T-helper 2 cell treated with Interferon-gamma antibody and Interleukin-4, amounts not matched to agents 5 μg/mL and 100 μg/mL, for 36 hours (primary cell): ENCODE measurements around the gene RAP1A.

Experiments used
- DNase-seq: peaks from one replicate; pipeline ENCODE4 v3.0.0; 2021; ENCODE audit warnings: low spot score
- H3K27ac Mint-ChIP-seq: one replicate; pipeline ENCODE4 v1.8.0; 2021; ENCODE audit warnings: mild to moderate bottlenecking, mixed read lengths
- H3K27me3 Mint-ChIP-seq: one replicate; pipeline ENCODE4 v1.8.0; 2021; ENCODE audit warnings: low read depth, mixed read lengths
- H3K36me3 Mint-ChIP-seq: one replicate; pipeline ENCODE4 v1.8.0; 2021; ENCODE audit warnings: low read depth, mixed read lengths
- H3K4me1 Mint-ChIP-seq: one replicate; pipeline ENCODE4 v1.8.0; 2021; ENCODE audit warnings: low read depth, mixed read lengths
- H3K4me3 Mint-ChIP-seq: one replicate; pipeline ENCODE4 v1.8.0; 2022; ENCODE audit warnings: mild to moderate bottlenecking, moderate library complexity, mixed read lengths
- H3K9me3 Mint-ChIP-seq: one replicate; pipeline ENCODE4 v1.8.0; 2021; ENCODE audit warnings: mixed read lengths

The RAP1A gene

DNA sequence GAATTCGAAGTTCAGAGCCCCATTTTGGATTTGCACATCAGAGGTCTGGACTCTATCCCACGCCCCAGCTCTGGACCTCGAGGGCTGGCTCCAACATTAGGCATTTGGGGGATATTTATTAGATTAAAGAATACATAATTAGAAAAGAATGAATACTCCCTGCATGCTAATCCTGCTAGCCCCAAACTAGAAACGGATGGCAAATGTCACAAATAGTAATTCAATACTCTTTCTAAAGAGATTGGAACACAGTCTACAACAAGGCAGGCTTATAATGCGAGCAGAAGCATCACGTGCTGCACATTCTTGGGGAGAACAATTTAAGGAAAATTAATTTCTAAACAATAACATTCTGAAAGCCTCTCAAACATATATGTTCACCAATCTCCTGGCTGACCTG is 27.7 kb upstream of the RAP1A start:
- H3K36me3 Mint-ChIP-seq, result peaks cover 2% of the 10 kb centered on the region
- H3K4me3 Mint-ChIP-seq, result no peak overlapping the region
- no peaks in the 10 kb centered on the region for H3K27me3 Mint-ChIP-seq

DNA sequence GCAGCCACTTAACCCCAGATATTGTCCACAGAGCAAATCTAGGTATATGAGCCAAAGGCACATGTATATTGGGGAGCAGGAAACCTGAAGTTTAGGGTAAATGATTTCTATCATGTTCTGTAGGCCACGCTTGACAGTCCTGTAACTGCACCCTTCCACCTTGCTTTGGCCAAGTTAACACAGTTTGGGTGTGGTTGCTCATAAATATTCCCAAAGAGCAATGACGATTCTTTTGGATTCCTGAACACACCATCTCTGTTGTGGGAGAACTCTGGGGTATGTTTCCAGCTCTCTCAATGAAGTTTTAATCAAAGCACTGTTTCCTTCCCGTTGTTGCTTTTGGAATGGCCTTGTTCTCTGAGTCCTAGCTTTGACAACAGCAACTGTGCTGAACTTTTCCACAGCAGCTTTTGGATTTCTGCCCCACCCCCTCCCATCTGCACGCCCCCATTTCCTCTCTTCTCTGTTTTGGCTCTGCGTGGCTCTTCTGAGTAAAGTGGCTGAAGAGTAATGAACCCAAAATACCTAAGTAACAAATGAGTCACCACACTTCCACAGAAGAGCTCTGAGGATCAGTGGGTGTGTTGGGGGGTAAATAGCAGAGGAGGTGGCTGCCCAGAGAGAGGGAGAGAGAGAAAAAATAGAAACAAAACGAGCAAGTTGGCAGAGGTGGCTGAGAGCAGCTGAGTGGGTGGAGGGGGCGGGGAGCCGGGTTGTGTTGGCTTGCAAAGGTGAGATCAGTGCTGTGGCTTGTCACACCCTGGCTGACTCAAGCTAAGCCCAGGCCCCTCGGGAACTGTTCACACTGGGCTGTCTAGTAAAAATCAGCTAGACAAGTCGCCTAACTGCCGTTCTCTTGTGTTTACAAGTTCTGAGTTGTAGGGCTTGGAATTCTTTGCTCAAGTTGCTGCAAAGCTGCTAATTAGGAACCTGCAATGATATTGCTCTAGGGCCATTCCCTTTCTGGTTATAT is 26.9 kb upstream of the RAP1A start:
- Mint-ChIP-seq H3K27ac (peak overlapping the region; percentile 98), H3K4me1 (peaks cover 69% of the 10 kb centered on the region), H3K27me3 (no peaks in the 10 kb centered on the region), H3K36me3 (peaks cover 2% of the 10 kb centered on the region), H3K4me3 (peak overlapping the region; percentile 69), H3K9me3 (no peaks in the 10 kb centered on the region)
- DNase-seq, result peak; percentile 91

More for the DNA sequence above, 27.7 kb upstream of the RAP1A start:
- Mint-ChIP-seq H3K27ac (peak overlapping the region; percentile 98), H3K4me1 (peaks cover 62% of the 10 kb centered on the region), H3K9me3 (no peaks in the 10 kb centered on the region)
- no peak for DNase-seq

DNA sequence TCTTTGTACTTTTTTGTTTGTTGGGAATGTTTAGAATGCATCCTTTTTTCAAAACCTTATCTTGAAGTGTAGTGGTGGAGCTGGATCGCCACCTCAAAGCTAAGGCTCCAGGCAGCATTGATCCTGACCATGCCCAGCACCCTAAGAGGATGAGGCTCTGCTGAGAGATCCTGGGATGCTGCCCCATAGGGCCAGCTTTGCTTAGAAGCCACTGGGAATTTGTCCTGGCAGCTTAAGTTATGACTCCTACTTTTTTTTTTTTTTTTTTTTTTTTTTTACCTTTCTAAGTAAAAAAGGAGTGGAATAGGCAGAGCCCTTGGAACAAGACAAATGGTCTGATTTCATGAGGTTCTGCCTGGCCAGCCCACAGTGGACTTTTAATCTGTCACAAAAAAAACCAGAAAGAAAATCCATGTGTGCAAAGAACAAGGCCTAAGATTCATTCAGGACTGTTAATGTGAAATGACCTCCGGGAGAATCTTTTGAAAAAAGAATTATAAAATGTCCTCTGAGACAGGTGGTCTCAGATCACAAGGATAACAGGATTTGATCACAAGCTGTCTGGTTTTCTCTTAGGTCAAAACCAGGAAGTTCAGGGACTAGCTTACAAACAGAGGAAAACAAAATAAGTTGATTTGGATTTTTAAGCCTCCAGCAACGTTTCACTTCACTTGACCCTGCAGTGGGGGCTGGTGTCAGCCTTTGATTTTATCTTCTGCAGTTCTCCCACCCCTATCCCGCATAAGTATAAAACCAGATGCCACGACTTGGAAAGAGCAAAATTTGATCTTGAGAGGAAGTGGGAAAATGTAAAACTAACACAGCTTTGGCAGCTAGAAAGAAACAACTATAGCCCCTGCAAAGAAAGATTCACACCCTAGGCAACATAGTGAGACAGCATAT is 25.9 kb upstream of the RAP1A start:
- no peak for DNase-seq
- H3K4me3 Mint-ChIP-seq, result peak overlapping the region; percentile 75
- no peaks in the 10 kb centered on the region for H3K9me3 Mint-ChIP-seq
- H3K27me3 Mint-ChIP-seq, result no peaks in the 10 kb centered on the region
- H3K36me3 Mint-ChIP-seq, result peaks cover 2% of the 10 kb centered on the region
- H3K4me1 Mint-ChIP-seq, result peaks cover 79% of the 10 kb centered on the region
- H3K27ac Mint-ChIP-seq, result peak overlapping the region; percentile 98

DNA sequence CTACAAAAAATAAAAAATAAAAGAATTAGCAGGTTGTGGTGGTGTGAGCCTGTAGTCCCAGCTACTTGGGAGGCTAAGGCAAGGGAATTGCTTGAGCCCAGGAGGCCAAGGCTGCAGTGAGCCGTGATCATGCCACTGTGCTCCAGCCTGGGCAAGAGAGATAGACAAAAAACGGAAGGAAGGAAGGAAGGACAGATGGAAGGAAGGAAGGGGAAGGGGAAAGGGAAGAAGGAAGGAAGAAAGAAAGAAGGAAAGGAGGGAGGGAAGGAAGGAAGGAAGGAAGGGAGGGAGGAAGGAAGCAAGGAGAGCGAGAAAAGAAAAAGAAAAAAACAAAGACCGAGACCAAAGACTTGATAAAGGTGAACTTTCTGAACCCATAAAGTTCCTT is 25.3 kb upstream of the RAP1A start:
- Mint-ChIP-seq H3K4me3 (peak overlapping the region; percentile 75), H3K36me3 (peaks cover 2% of the 10 kb centered on the region), H3K27ac (peak overlapping the region; percentile 98), H3K4me1 (peaks cover 83% of the 10 kb centered on the region), H3K9me3 (no peaks in the 10 kb centered on the region), H3K27me3 (no peaks in the 10 kb centered on the region)
- no peak for DNase-seq

DNA sequence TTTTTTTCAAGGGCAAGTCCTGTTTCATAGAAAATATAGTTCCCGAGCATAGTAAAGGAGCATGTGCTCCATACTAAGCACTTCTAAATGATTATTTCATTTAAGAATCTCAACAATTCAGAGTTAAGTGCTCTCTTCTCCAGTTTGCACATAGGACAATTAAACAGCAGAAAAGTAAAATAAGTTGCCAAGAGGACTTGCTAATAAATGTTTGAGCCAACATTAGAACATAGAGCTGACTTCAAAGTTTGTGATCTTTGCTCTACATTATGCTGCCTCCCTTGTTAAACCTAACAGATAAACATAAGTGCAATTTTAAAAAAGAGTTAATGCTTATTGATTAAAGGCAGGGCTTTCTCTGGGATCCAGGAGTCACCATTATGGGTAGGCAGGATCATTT is 23.8 kb upstream of the RAP1A start:
- DNase-seq, result no peak
- Mint-ChIP-seq H3K9me3 (no peaks in the 10 kb centered on the region), H3K4me1 (peaks cover 91% of the 10 kb centered on the region), H3K27ac (no peak overlapping the region), H3K36me3 (peaks cover 3% of the 10 kb centered on the region), H3K4me3 (no peak overlapping the region), H3K27me3 (no peaks in the 10 kb centered on the region)

DNA sequence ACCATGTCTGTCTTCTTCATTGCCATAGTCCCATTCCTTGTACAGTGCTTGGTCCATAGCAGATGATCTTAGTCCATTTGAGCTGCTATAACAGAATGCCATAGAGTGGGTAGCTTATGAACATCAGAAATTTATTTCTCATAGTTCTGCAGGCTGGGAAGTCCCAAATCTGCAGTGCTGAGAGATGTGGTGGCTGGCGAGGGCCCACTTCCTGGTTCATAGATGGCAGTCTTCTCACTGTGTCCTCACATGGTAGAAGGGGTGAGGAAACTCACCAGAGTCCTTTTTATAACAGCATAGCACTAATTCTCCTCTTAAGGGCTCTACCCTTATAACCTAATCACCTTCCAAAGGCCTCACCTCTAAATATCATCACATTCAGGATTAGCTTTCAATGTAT is 23.1 kb upstream of the RAP1A start:
- Mint-ChIP-seq H3K36me3 (peaks cover 3% of the 10 kb centered on the region), H3K27ac (peak overlapping the region; percentile 64), H3K9me3 (no peaks in the 10 kb centered on the region), H3K27me3 (no peaks in the 10 kb centered on the region), H3K4me3 (peak overlapping the region; percentile 62), H3K4me1 (peaks cover 93% of the 10 kb centered on the region)
- DNase-seq, result peak; percentile 64

DNA sequence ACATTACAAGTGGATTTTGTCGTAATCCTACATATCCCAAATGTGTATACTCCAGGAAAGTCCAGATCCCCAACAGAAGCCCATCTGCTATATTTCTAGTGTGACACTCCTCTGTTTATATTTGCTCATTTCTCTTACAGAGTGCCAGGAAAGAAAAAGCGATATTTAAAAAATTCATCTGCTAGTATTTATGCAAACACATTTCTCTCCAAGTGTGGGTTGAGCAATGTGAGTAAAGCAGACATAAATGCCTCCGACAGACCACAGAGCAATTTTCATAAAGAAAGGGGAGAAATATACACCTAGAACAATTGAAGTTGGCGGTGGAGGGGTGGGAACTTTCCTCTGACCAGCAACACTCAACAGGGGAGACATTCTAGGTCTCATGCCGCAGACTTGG is 22.2 kb upstream of the RAP1A start:
- Mint-ChIP-seq H3K9me3 (no peaks in the 10 kb centered on the region), H3K4me1 (peaks cover 94% of the 10 kb centered on the region), H3K36me3 (peaks cover 3% of the 10 kb centered on the region), H3K27ac (peak overlapping the region; percentile 84), H3K27me3 (no peaks in the 10 kb centered on the region), H3K4me3 (peak overlapping the region; percentile 22)
- DNase-seq, result no peak

DNA sequence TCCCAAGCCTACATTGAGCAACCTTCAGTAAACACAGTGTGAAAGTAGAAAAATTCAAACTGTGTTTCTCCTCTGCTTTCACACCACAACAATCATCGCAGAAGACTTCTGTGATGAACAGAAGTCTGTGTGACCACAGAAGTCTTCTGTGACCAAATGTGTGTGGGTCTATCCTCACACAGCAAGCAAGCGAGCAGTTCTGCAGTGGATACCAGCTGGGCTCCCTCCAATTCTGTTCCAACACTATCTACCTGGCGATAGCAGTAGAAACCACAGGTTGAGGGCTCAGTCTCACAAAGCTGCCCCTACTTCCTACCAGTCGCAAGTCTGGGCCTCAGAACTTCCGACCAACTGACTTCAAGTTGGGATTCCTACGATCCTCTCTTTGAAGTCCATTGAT is 21.0 kb upstream of the RAP1A start:
- DNase-seq, result peak; percentile 52
- Mint-ChIP-seq H3K4me3 (peak overlapping the region; percentile 63), H3K36me3 (peaks cover 3% of the 10 kb centered on the region), H3K27ac (peak overlapping the region; percentile 84), H3K9me3 (no peaks in the 10 kb centered on the region), H3K27me3 (no peaks in the 10 kb centered on the region), H3K4me1 (peaks cover 95% of the 10 kb centered on the region)

DNA sequence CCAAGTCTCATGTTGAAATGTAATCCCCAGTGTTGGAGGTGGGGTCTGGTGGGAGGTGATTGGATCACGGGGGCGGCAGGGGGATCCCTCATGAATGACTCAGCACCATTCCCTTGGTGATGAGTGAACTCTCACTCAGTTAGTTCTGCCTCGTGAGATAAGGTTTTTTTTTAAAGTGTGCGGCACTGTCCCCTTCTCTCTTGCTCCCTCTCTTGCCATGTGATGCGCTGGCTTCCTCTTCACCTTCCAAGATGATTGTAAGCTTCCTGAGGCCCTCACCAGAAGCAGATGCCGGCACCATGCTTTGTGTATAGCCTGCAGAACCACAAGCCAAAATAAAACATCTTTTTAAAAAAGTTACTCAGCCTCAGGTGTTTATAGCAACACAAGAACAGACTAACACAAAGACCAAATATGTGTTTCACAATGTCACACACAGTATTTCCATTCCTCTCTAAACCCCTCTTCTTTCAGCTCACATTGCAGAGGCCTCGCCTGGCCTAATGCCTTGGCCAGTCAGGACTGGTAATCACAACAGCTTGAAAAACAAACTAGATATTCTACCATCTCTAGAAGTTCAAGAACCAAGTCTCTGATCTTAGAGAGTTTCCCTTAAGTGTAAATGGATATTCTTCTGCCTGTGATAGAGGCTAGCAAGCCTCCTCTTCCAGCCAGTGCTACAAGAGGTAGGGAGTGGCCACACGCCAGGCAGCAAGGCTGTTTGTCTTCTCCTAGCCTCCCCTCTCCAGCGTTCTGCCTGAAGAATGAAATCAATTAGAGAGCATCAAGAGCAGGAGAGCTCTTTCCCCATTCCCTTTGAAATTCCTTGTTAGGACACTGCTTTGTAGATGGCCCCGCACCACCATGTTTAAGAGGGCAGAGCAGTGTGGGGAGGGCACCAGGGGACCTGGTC is 19.6 kb upstream of the RAP1A start:
- H3K27me3 Mint-ChIP-seq, result no peaks in the 10 kb centered on the region
- no peak for DNase-seq

DNA sequence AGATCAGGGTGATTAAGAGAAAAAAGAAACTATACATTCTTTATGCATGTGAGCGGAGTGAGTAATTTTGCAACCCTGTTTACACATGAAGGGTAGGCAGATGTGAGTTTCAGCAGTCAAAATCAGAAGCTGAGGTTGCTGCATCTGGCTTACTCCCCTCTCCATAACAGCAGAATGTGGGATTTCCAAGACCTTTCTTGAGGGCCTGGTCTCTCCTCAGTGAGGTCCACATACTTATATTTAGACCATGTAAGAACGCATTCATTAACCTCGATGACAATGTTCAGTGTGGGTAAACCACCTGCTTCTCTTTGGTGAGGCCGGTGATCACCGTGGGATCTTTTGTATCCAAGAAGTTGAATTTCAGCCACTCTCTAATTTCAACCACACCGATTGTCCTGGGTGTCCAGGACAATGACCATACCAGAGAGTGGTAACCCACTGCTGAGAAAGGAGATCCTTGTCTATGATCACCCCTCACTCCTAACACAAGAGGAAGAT is 18.7 kb upstream of the RAP1A start:
- Mint-ChIP-seq H3K9me3 (no peaks in the 10 kb centered on the region), H3K27ac (peak overlapping the region; percentile 84), H3K4me3 (peak overlapping the region; percentile 67), H3K27me3 (no peaks in the 10 kb centered on the region), H3K4me1 (peaks cover 93% of the 10 kb centered on the region), H3K36me3 (peaks cover 1% of the 10 kb centered on the region)
- peak; percentile 70 for DNase-seq

More for the DNA sequence above, 19.6 kb upstream of the RAP1A start:
- Mint-ChIP-seq H3K27ac (peak overlapping the region; percentile 84), H3K4me1 (peaks cover 95% of the 10 kb centered on the region), H3K9me3 (no peaks in the 10 kb centered on the region), H3K4me3 (peak overlapping the region; percentile 67), H3K36me3 (peaks cover 1% of the 10 kb centered on the region)

DNA sequence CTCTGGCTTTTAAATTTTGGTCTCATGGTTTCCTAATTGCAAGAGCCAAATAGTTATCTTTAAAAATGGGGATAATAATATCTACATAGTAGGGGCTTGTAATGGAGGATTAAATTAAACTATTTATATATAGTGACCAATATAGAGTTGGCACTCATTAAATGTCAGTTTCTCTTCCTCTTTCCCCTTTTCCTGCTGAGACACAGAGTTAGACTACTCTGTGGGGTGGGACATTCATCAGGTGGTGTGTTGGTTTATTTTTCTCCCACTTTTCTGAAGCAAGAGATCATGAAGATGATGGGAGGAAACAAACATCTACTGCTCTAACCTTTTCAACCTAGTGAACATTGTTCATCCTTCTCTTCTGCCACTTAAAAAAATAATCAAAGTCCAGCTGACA is 17.3 kb upstream of the RAP1A start:
- Mint-ChIP-seq H3K27me3 (no peaks in the 10 kb centered on the region), H3K4me3 (peak overlapping the region; percentile 71)
- no peak for DNase-seq

DNA sequence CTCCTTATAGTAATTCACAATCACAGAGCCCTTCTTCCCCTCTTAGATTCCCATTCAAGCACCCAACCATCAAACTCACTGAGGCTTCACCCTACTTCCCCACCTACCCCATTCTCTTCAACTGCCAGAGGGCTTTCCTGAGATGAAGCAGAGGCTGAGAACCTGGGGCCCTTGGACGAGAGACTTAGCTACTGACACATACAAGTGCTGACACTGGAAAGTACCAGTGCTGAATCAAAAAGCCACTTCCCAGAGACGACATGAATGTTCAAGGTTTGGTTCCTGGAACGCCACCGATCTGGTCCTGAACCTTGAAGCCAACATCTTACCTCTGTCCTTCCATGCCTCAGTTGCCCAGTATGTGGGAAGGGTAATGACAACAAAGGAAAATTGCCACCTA is 16.6 kb upstream of the RAP1A start:
- H3K4me3 Mint-ChIP-seq, result peak overlapping the region; percentile 71
- H3K4me1 Mint-ChIP-seq, result peaks cover 77% of the 10 kb centered on the region
- peak; percentile 68 for DNase-seq
- H3K9me3 Mint-ChIP-seq, result no peaks in the 10 kb centered on the region
- no peaks in the 10 kb centered on the region for H3K27me3 Mint-ChIP-seq
- peaks cover 5% of the 10 kb centered on the region for H3K36me3 Mint-ChIP-seq
- peak overlapping the region; percentile 90 for H3K27ac Mint-ChIP-seq

More for the DNA sequence above, 17.3 kb upstream of the RAP1A start:
- H3K9me3 Mint-ChIP-seq, result no peaks in the 10 kb centered on the region
- H3K4me1 Mint-ChIP-seq, result peaks cover 84% of the 10 kb centered on the region
- peaks cover 5% of the 10 kb centered on the region for H3K36me3 Mint-ChIP-seq
- peak overlapping the region; percentile 90 for H3K27ac Mint-ChIP-seq

DNA sequence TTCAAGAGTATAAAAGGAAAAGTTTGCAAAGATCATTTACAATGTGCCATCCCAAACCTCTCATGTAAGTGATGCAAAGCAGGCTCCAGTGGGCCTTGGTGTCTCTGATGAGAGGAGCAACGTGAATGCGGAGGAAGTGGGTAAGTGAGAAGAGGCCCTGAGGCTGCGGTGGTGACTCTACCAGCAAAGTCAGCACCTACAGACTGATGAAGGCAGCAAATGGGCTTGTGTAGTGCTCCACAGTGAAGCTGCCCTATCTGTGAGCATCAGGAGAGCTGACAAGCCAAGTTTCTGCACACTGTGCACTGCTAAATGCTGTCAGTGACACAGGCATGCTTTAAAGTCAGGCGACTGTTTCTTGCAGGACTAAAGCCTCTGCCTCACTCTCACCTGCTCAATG is 15.6 kb upstream of the RAP1A start:
- Mint-ChIP-seq H3K36me3 (peaks cover 5% of the 10 kb centered on the region), H3K27ac (peak overlapping the region; percentile 90), H3K4me1 (peaks cover 68% of the 10 kb centered on the region), H3K27me3 (no peaks in the 10 kb centered on the region), H3K4me3 (peak overlapping the region; percentile 71), H3K9me3 (no peaks in the 10 kb centered on the region)
- DNase-seq, result peak; percentile 86
